DOHH2 (cell line): ENCODE results near the gene TIRAP.

Experiments used
- H3F3A ChIP-seq: fragments of 200-600 bp; sonication (generic), shearing (Covaris generic); 2 replicates; pipeline ENCODE4 v1.6.0; 2016; ENCODE audit warnings: antibody characterized with exemption, mild to moderate bottlenecking; ENCODE audit not compliant: control insufficient read depth, insufficient read depth
- H3K27ac ChIP-seq: fragments of 200-600 bp; sonication (generic); 2 replicates; pipeline ENCODE4 v1.5.1; 2014; ENCODE audit warnings: low read depth, mild to moderate bottlenecking, low read length, moderate library complexity
- H3K27me3 ChIP-seq: fragments of 200-600 bp; sonication (generic); 2 replicates; pipeline ENCODE4 v1.6.1; 2014; ENCODE audit warnings: mild to moderate bottlenecking, low read length, mixed read lengths; ENCODE audit not compliant: control insufficient read depth
- H3K36me3 ChIP-seq: fragments of 200-600 bp; sonication (generic); 2 replicates; pipeline ENCODE4 v1.6.1; 2014; ENCODE audit warnings: mild to moderate bottlenecking, low read length, moderate library complexity, mixed read lengths; ENCODE audit not compliant: control insufficient read depth
- H3K4me1 ChIP-seq: fragments of 200-600 bp; sonication (generic); 2 replicates; pipeline ENCODE4 v1.6.1; 2014; ENCODE audit warnings: mild to moderate bottlenecking, low read length, mixed read lengths; ENCODE audit not compliant: control insufficient read depth
- H3K4me2 ChIP-seq: fragments of 200-600 bp; sonication (generic); 2 replicates; pipeline ENCODE4 v1.6.0; 2014; ENCODE audit warnings: mild to moderate bottlenecking, low read length, moderate library complexity
- H3K4me3 ChIP-seq: fragments of 200-600 bp; sonication (generic); 2 replicates; pipeline ENCODE4 v1.5.1; 2014; ENCODE audit warnings: mild to moderate bottlenecking, low read length, mixed read lengths
- H3K79me2 ChIP-seq: fragments of 200-600 bp; sonication (generic); 2 replicates; pipeline ENCODE4 v1.6.1; 2014; ENCODE audit warnings: mild to moderate bottlenecking, low read length, mixed read lengths; ENCODE audit not compliant: control insufficient read depth
- H3K9me2 ChIP-seq: fragments of 200-600 bp; sonication (generic); replicated peaks from 2 replicates; pipeline ENCODE4 v1.6.1; 2014; ENCODE audit warnings: mild to moderate bottlenecking, low read length, mixed read lengths; ENCODE audit not compliant: control insufficient read depth
- H3K9me3 ChIP-seq: fragments of 200-600 bp; sonication (generic); 2 replicates; pipeline ENCODE4 v1.6.1; 2014; ENCODE audit warnings: antibody characterized with exemption, low read length, mixed read lengths; ENCODE audit not compliant: control insufficient read depth, insufficient read depth
- H4K20me1 ChIP-seq: fragments of 200-600 bp; sonication (generic); 2 replicates; pipeline ENCODE4 v1.6.0; 2014; ENCODE audit warnings: low read depth, mild to moderate bottlenecking, antibody characterized with exemption, low read length, moderate library complexity; ENCODE audit not compliant: control insufficient read depth, insufficient read depth
- CTCF ChIP-seq: fragments of 200-600 bp; sonication (generic); IDR thresholded peaks from one replicate; pipeline ENCODE4 v1.5.1; 2014; ENCODE audit warnings: antibody characterized with exemption, mild to moderate bottlenecking, low read depth, low read length; ENCODE audit not compliant: poor library complexity, severe bottlenecking
- EZH2phosphoT487 ChIP-seq: fragments of 200-600 bp; sonication (generic); IDR thresholded peaks from 2 replicates; pipeline ENCODE4 v1.6.1; 2017; ENCODE audit warnings: borderline replicate concordance, mild to moderate bottlenecking, antibody characterized with exemption, low read length, moderate library complexity, mixed read lengths

The TIRAP gene

GRCh38 chr11:126281666-126282175 lies 1.2 kb upstream of the TIRAP start:
- Histone ChIP-seq H3K9me2 (no peaks in the 10 kb centered on the region), H3K4me2 (peak overlapping the region; percentile 79), H3K9me3 (no peaks in the 10 kb centered on the region), H3K27ac (no peak overlapping the region), H4K20me1 (no peaks in the 10 kb centered on the region), H3K4me1 (peaks cover 49% of the 10 kb centered on the region), H3K4me3 (peak overlapping the region; percentile 80), H3K27me3 (no peaks in the 10 kb centered on the region), H3K79me2 (peaks cover 16% of the 10 kb centered on the region), H3F3A (peaks cover 15% of the 10 kb centered on the region; the same call in 1 of the 2 replicates), H3K36me3 (peaks cover 17% of the 10 kb centered on the region)
- TF ChIP-seq CTCF = no peak
- TF ChIP-seq EZH2phosphoT487 = no peak

GRCh38 chr11:126282361-126282735 lies 545 bp upstream of the TIRAP start:
- 0 out of 2 replicates have a peak overlapping the region, but pooled peaks have one; percentile 42 for H3K27ac ChIP-seq
- peak overlapping the region; percentile 80 for H3K4me3 ChIP-seq
- no peaks in the 10 kb centered on the region for H3K27me3 ChIP-seq
- H3K4me1 ChIP-seq = peaks cover 49% of the 10 kb centered on the region
- H3K79me2 ChIP-seq = peaks cover 16% of the 10 kb centered on the region
- H3K4me2 ChIP-seq = peak overlapping the region; percentile 79
- no peaks in the 10 kb centered on the region for H3K9me2 ChIP-seq
- H3K9me3 ChIP-seq = no peaks in the 10 kb centered on the region
- TF ChIP-seq CTCF (no peak), EZH2phosphoT487 (no peak)
- H3F3A ChIP-seq = peaks cover 15% of the 10 kb centered on the region; the same call in 1 of the 2 replicates
- no peaks in the 10 kb centered on the region for H4K20me1 ChIP-seq
- peaks cover 12% of the 10 kb centered on the region; the same call in 1 of the 2 replicates for H3K36me3 ChIP-seq

- Histone ChIP-seq H3K4me2 (peak overlapping the region; percentile 79), H3K36me3 (no peaks in the 10 kb centered on the region), H3K79me2 (peaks cover 16% of the 10 kb centered on the region), H3K9me3 (no peaks in the 10 kb centered on the region), H3K27me3 (no peaks in the 10 kb centered on the region), H3K4me1 (peaks cover 49% of the 10 kb centered on the region), H3K9me2 (no peaks in the 10 kb centered on the region), H4K20me1 (no peaks in the 10 kb centered on the region), H3K27ac (no peak overlapping the region), H3F3A (0 out of 2 replicates have a peak, but pooled peaks cover 5% of the 10 kb centered on the region), H3K4me3 (peak overlapping the region; percentile 80)
- TF ChIP-seq EZH2phosphoT487 = no peak
- no peak for TF ChIP-seq CTCF
Observed at GRCh38 chr11:126284829-126285228, 1.9 kb downstream of the TIRAP start.
